ENCODE data around the gene ZNF550.
"Not testable (repeated sequence)": the region's sequence is repeated elsewhere in the genome, so short reads cannot be mapped to it uniquely, and the experiment has no call there.

The ZNF550 gene

GRCh38 chr19:57527136-57527881 is 32.4 kb downstream of the ZNF550 start, which contains the start of gene ZNF549:
Gene ZNF549 (plus strand): TSS chr19:57527356. CDS start chr19:57527574, 218 bp downstream.
- peak; percentile 74 for DNase-seq (ENCODE audit: extremely low read depth, low read depth)
- no peak for TF ChIP-seq CTCF (IDR thresholded peaks at IDR 0.05; ENCODE audit: low read depth, low read length)

- not testable (repeated sequence) for DNase-seq (ENCODE audit: extremely low read depth, low read depth)
These were observed 41.6 kb downstream of the ZNF550 start for GRCh38 chr19:57518021-57518420.

GRCh38 chr19:57515255-57515654 is 44.4 kb downstream of the ZNF550 start:
- TF ChIP-seq CTCF (IDR thresholded peaks at IDR 0.05; ENCODE audit: low read depth, low read length) = no peak
- no peak for DNase-seq (ENCODE audit: extremely low read depth, low read depth)

GRCh38 chr19:57512845-57513244 is 46.8 kb downstream of the ZNF550 start:
- no peak for DNase-seq (ENCODE audit: extremely low read depth, low read depth)
- TF ChIP-seq CTCF (IDR thresholded peaks at IDR 0.05; ENCODE audit: low read depth, low read length) = no peak

- DNase-seq (ENCODE audit: extremely low read depth, low read depth) = no peak
- no peak for TF ChIP-seq CTCF (IDR thresholded peaks at IDR 0.05; ENCODE audit: low read depth, low read length)
These were observed 48.2 kb downstream of the ZNF550 start for GRCh38 chr19:57511484-57511883.

GRCh38 chr19:57506163-57506562 is 53.5 kb downstream of the ZNF550 start:
- no peak for DNase-seq (ENCODE audit: extremely low read depth, low read depth)
- no peak for TF ChIP-seq CTCF (IDR thresholded peaks at IDR 0.05; ENCODE audit: low read depth, low read length)

- DNase-seq (ENCODE audit: extremely low read depth, low read depth) = peak; percentile 22
These were observed 59.3 kb downstream of the ZNF550 start for GRCh38 chr19:57500400-57500799.

- DNase-seq (ENCODE audit: extremely low read depth, low read depth) = peak; percentile 83
These were observed 59.8 kb downstream of the ZNF550 start, which contains the start of gene ZNF773 for GRCh38 chr19:57499680-57500395. Gene ZNF773 (plus strand): TSS chr19:57499938. CDS start chr19:57500081, 143 bp downstream.

GRCh38 chr19:57499332-57499679 is 60.4 kb downstream of the ZNF550 start:
- DNase-seq (ENCODE audit: extremely low read depth, low read depth) = not testable (repeated sequence)

- not testable (repeated sequence) for DNase-seq (ENCODE audit: extremely low read depth, low read depth)
These were observed 71.4 kb downstream of the ZNF550 start for GRCh38 chr19:57488299-57488644.

- peak; percentile 39 for DNase-seq (ENCODE audit: extremely low read depth, low read depth)
These were observed 72.0 kb downstream of the ZNF550 start, which contains the start of gene ZNF419 for GRCh38 chr19:57487477-57488298. Gene ZNF419 (plus strand): TSS chr19:57487750. CDS start chr19:57487951, 201 bp downstream.

Data from AG09319 (cell line).